Measurements from ENCODE around the gene EHBP1.

EHBP1 gene

GRCh38 chr2:62705007-62705829 is at the start of gene EHBP1:
Gene EHBP1, plus strand, starts transcription at chr2:62705713. Its CDS starts 1,479 bp downstream, at chr2:62707192.
- peak; percentile 97 for DNase-seq

GRCh38 chr2:62657783-62658182 is 47.7 kb upstream of the EHBP1 start:
- DNase-seq: no peak

- DNase-seq: no peak
These were observed 46.6 kb upstream of the EHBP1 start for GRCh38 chr2:62658891-62659290.

- no peak for DNase-seq
These were observed 45.4 kb upstream of the EHBP1 start for GRCh38 chr2:62660087-62660486.

- no peak for DNase-seq
These were observed 44.8 kb upstream of the EHBP1 start for GRCh38 chr2:62660582-62661262.

GRCh38 chr2:62661263-62661635 is 44.3 kb upstream of the EHBP1 start:
- no peak for DNase-seq

- DNase-seq: no peak
These were observed 43.4 kb upstream of the EHBP1 start for GRCh38 chr2:62662131-62662530.

GRCh38 chr2:62662554-62662953 is 43.0 kb upstream of the EHBP1 start:
- no peak for DNase-seq

- no peak for DNase-seq
These were observed 42.1 kb upstream of the EHBP1 start for GRCh38 chr2:62663411-62663810.

- no peak for DNase-seq
These were observed 41.4 kb upstream of the EHBP1 start for GRCh38 chr2:62663920-62664795.

- DNase-seq: no peak
These were observed 40.1 kb upstream of the EHBP1 start for GRCh38 chr2:62665446-62665845.

GRCh38 chr2:62669180-62669579 is 36.3 kb upstream of the EHBP1 start:
- DNase-seq: no peak

- DNase-seq: no peak
These were observed 32.9 kb upstream of the EHBP1 start for GRCh38 chr2:62672601-62673000.

GRCh38 chr2:62675062-62675461 is 30.5 kb upstream of the EHBP1 start:
- no peak for DNase-seq

GRCh38 chr2:62685256-62685655 is 20.3 kb upstream of the EHBP1 start:
- DNase-seq: no peak

- no peak for DNase-seq
These were observed 19.4 kb upstream of the EHBP1 start for GRCh38 chr2:62686012-62686685.

- DNase-seq: no peak
These were observed 17.9 kb upstream of the EHBP1 start for GRCh38 chr2:62687636-62688035.

GRCh38 chr2:62688771-62689170 is 16.7 kb upstream of the EHBP1 start:
- no peak for DNase-seq

- no peak for DNase-seq
These were observed 14.3 kb upstream of the EHBP1 start for GRCh38 chr2:62691186-62691585.

GRCh38 chr2:62692225-62692624 is 13.3 kb upstream of the EHBP1 start:
- no peak for DNase-seq

GRCh38 chr2:62698653-62699052 is 6.9 kb upstream of the EHBP1 start:
- no peak for DNase-seq

GRCh38 chr2:62704654-62705006 is 883 bp upstream of the EHBP1 start:
- no peak for DNase-seq

All from activated gamma-delta T cell treated with Interleukin-2 at 50 U/mL for 16 hours (primary cell).